Activated T-cell treated with anti-CD3 and anti-CD28 coated beads for 1 hour (primary cell): ENCODE results near the gene AUH.

ENCODE experiments used
- DNase-seq: peaks from one replicate; pipeline ENCODE4 v3.0.0-alpha.2; 2020; ENCODE audit warnings: low read depth

AUH gene

GRCh38 chr9:91295357-91295756 is 66.4 kb downstream of the AUH start:
- DNase-seq: no peak

- no peak for DNase-seq
Measured at GRCh38 chr9:91291866-91292265, 69.9 kb downstream of the AUH start.

GRCh38 chr9:91289244-91289643 is 72.5 kb downstream of the AUH start:
- DNase-seq: no peak

GRCh38 chr9:91285729-91286353 is 75.9 kb downstream of the AUH start:
- no peak for DNase-seq

- DNase-seq: no peak
Measured at GRCh38 chr9:91282292-91282691, 79.4 kb downstream of the AUH start.

- no peak for DNase-seq
Measured at GRCh38 chr9:91279296-91280204, 82.2 kb downstream of the AUH start.

GRCh38 chr9:91276513-91276912 is 85.2 kb downstream of the AUH start:
- no peak for DNase-seq

- DNase-seq: no peak
Measured at GRCh38 chr9:91275655-91276054, 86.1 kb downstream of the AUH start.

GRCh38 chr9:91274949-91275492 is 86.7 kb downstream of the AUH start:
- DNase-seq: no peak

- no peak for DNase-seq
Measured at GRCh38 chr9:91273853-91274552, 87.7 kb downstream of the AUH start.

GRCh38 chr9:91271156-91271555 is 90.6 kb downstream of the AUH start:
- no peak for DNase-seq

GRCh38 chr9:91269907-91270491 is 91.7 kb downstream of the AUH start:
- no peak for DNase-seq

GRCh38 chr9:91266448-91266847 is 95.3 kb downstream of the AUH start:
- DNase-seq: no peak

GRCh38 chr9:91265514-91265913 is 96.2 kb downstream of the AUH start:
- DNase-seq: no peak

- DNase-seq: no peak
Measured at GRCh38 chr9:91261417-91261816, 100.3 kb downstream of the AUH start.

GRCh38 chr9:91259162-91259561 is 102.6 kb downstream of the AUH start:
- DNase-seq: no peak

GRCh38 chr9:91258451-91258850 is 103.3 kb downstream of the AUH start:
- DNase-seq: no peak

GRCh38 chr9:91256235-91256634 is 105.5 kb downstream of the AUH start:
- DNase-seq: no peak

- no peak for DNase-seq
Measured at GRCh38 chr9:91255327-91255726, 106.4 kb downstream of the AUH start.

- no peak for DNase-seq
Measured at GRCh38 chr9:91253488-91253887, 108.2 kb downstream of the AUH start.

- DNase-seq: no peak
Measured at GRCh38 chr9:91248707-91249106, 113.0 kb downstream of the AUH start.

- DNase-seq: no peak
Measured at GRCh38 chr9:91247278-91247677, 114.4 kb downstream of the AUH start.
